Heart left ventricle (tissue), 16 donors: ENCODE data around the gene EIF2S3B. TPM values are rescaled to one million over a fixed set of nuclear protein-coding genes. Genes with fewer than 3 reads are reported as not detected.
"Not testable (repeated sequence)": the region's sequence is repeated elsewhere in the genome, so short reads cannot be mapped to it uniquely, and the experiment has no call there.

Experiments used
- ATAC-seq, 4 donors: fragments of 200-7000 bp; cut with Tn5 transposase; one replicate each; pipeline ENCODE4 v1.9.1; 2020 to 2022; ENCODE audit warnings: moderate library complexity in 4 of 4, mild to moderate bottlenecking in 3 of 4, moderate number of reproducible peaks in 1 of 4
- DNase-seq, 5 donors: peaks; one replicate each; pipeline ENCODE4 v3.0.0-alpha.2; 2020
- H3K27ac ChIP-seq, 12 donors: fragments of 200-600 bp; sonication (generic) in 4 of 12; one replicate each; pipeline versions ENCODE4 v1.5.0 to v1.8.0; 2016 to 2022; ENCODE audit warnings: mild to moderate bottlenecking in 2 of 12
- H3K27me3 ChIP-seq, 9 donors: fragments of 200-600 bp; sonication (generic) in 2 of 9; one replicate each; pipeline versions ENCODE4 v1.5.1 to v1.8.0; 2016 to 2022; ENCODE audit warnings: mild to moderate bottlenecking in 3 of 9
- H3K36me3 ChIP-seq, 9 donors: fragments of 200-600 bp; sonication (generic) in 2 of 9; one replicate each; pipeline versions ENCODE4 v1.5.0 to v1.8.0; 2018 to 2022; ENCODE audit warnings: mild to moderate bottlenecking in 2 of 9
- H3K4me1 ChIP-seq, 12 donors: fragments of 200-600 bp; sonication (generic) in 4 of 12; one replicate each; pipeline versions ENCODE4 v1.5.0 to v1.8.0; 2016 to 2022; ENCODE audit warnings: mild to moderate bottlenecking in 3 of 12
- H3K4me3 ChIP-seq, 12 donors: fragments of 200-600 bp; sonication (generic) in 4 of 12; one replicate each; pipeline versions ENCODE4 v1.5.0 to v1.8.0; 2017 to 2022; ENCODE audit warnings: mild to moderate bottlenecking in 9 of 12, moderate library complexity in 4 of 12
- H3K9me3 ChIP-seq, 12 donors: fragments of 200-600 bp; sonication (generic) in 4 of 12; one replicate each; pipeline versions ENCODE4 v1.5.0 to v1.8.0; 2016 to 2022; ENCODE audit warnings: mild to moderate bottlenecking in 1 of 12
- CTCF ChIP-seq, 12 donors: fragments of 200-600 bp; sonication (generic) in 4 of 12; IDR thresholded peaks; one replicate each; pipeline versions ENCODE4 v1.5.0 to v1.8.0; 2018 to 2022; ENCODE audit warnings: antibody characterized with exemption in 12 of 12, mild to moderate bottlenecking in 5 of 12
- POLR2A ChIP-seq, 2 donors: fragments of 450-650 bp; IDR thresholded peaks; one replicate each; pipeline ENCODE4 v1.6.1; 2017; ENCODE audit warnings: antibody characterized with exemption in 2 of 2, mild to moderate bottlenecking in 2 of 2, moderate library complexity in 2 of 2
- WGBS, 4 donors: extraction: QIAGEN DNeasy Blood & Tissue Kit in 2 of 4; methylation state at CpG; one replicate each; pipeline versions ENCODE4 v1.1.5 to v1.1.7; 2013 to 2018; 5-methylcytosine and 5-hydroxymethylcytosine counted together
- intact Hi-C, 10 donors: fragments of 100-400 bp; cut with DNase I; formaldehyde crosslinking; loops; one replicate each; pipeline versions ENCODE4 v1.11.1 to v1.14.2; 2022
- polyA plus RNA-seq, 2 donors: library from polyadenylated mRNA; stranded (reverse); fragments of 200-250 nt; gene quantifications; one replicate each; pipeline ENCODE4 v1.2.3, GENCODE V29; 2013
- total RNA-seq, 9 donors: library from RNA; depleted of rRNA in 2 of 9; stranded (reverse); fragments of >200 nt in 2 of 9; fragmentation: NEBNext Ultra II Directional in 3 of 9; extraction: Animal tissue kit (Norgen Biotek cat#: 25700) in 3 of 9; gene quantifications; one replicate each; pipeline versions ENCODE4 v1.1.0 to v1.2.4, GENCODE V29; 2016 to 2023
- donor health status: ischemic (EF 13 %, LVEDD 7.1; RV severe dilation, severe dysfunction).
- donor health status: healthy with polysubstance abuse.
- donor health status: DM: no; HTN: yes; CAD: no.
- donor health status: DM: no; HTN: no; CAD: no.
- donor health status: ischemic (EF 25% LVEDD 6.9; RV normal size, moderate dysfunction).
- donor health status: ischemic (EF 25% LVEDD 5.7; RV mildly dilated, moderate dysfunction).
- donor health status: healthy.
- donor health status: DM: yes; HTN: yes; CAD: no.
- donor health status: ischemic (EF 35%, LVEDD 5.7; RV mildly dilated, moderate dysfunction).
- donor health status: nonischemic (EF 11% LVEDD 7.7; RV severe dilation, severe dysfunction).
- donor health status: DM: yes; HTN: yes; CAD: no.
- donor health status: PGD.
- donor health status: ischemic (EF 29% LVEDD 5.4; RV normal size, mild dysfunction).
- donor health status: nonischemic (EF 23%, LVEDD 6.1; RV moderate dilation, normal function).

Gene EIF2S3B
- total and polyA plus RNA-seq, 11 donors, result 0.11 to 1.5 (median 0.50) TPM; not detected in 2

DNA sequence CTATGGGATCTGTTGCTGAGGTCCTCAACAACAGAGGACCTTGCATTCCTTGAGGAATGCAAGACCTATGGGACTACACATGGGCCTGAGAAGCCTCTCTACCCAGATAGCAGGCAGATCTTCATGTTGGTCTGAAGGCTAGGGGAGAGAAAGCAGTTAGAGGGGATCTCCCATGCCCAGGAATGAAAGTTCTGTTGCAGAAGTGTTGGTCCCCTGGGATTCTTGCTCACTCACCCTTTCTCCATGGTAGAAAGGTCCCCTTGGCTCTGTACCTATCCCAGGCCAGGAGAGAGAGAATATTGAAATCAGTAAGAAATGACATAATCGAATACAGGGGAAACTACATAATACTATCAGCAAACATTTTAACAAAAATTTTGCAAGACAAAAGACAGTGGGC is 36.0 kb upstream of the EIF2S3B start:
- intact Hi-C loops, result no loop called here
- no peaks in the 10 kb centered on the region for H3K4me1 ChIP-seq
- ATAC-seq (no peak), DNase-seq (no peak)
- H3K27me3 ChIP-seq, result peaks cover 0 to 7% (median 0%) of the 10 kb centered on the region in 9 donors
- TF ChIP-seq CTCF (IDR thresholded peaks at IDR 0.05) (no peak), POLR2A (IDR thresholded peaks at IDR 0.05) (no peak)
- peaks cover 0 to 13% (median 0%) of the 10 kb centered on the region in 12 donors for H3K9me3 ChIP-seq
- no peak overlapping the region for H3K27ac ChIP-seq
- no peak overlapping the region for H3K4me3 ChIP-seq
- H3K36me3 ChIP-seq, result no peaks in the 10 kb centered on the region
- 86 to 88% (median 87%) methylated on average over 1 of the region's 1 CpG for WGBS, 4 donors

GRCh38 chr12:10472808-10473207 is 32.9 kb upstream of the EIF2S3B start:
- H3K9me3 ChIP-seq, result peaks cover 0 to 13% (median 0%) of the 10 kb centered on the region in 12 donors
- H3K27me3 ChIP-seq, DNase-seq, intact Hi-C loops, ATAC-seq, H3K27ac ChIP-seq, H3K4me3 ChIP-seq, H3K4me1 ChIP-seq, H3K36me3 ChIP-seq: not testable (repeated sequence)
- 85 to 90% (median 89%) methylated on average over 5 of the region's 5 CpGs for WGBS, 4 donors

- H3K9me3 ChIP-seq, H3K27me3 ChIP-seq, H3K4me1 ChIP-seq, H3K36me3 ChIP-seq, ATAC-seq, H3K4me3 ChIP-seq, DNase-seq, intact Hi-C loops, H3K27ac ChIP-seq: not testable (repeated sequence)
- 57 to 100% (median 68%) methylated on average over 1 to 2 of the region's 2 CpGs for WGBS, 4 donors
Observed at GRCh38 chr12:10481901-10482300, 23.8 kb upstream of the EIF2S3B start.

- H3K9me3 ChIP-seq, H3K4me1 ChIP-seq, H3K27me3 ChIP-seq, intact Hi-C loops, ATAC-seq, H3K36me3 ChIP-seq, H3K27ac ChIP-seq, DNase-seq, H3K4me3 ChIP-seq: not testable (repeated sequence)
- whole genome bisulfite sequencing, 4 donors, result 68 to 88% (median 84%) methylated on average over 2 of the region's 2 CpGs
Observed at GRCh38 chr12:10487328-10487727, 18.4 kb upstream of the EIF2S3B start.

GRCh38 chr12:10491766-10492165 is 13.9 kb upstream of the EIF2S3B start:
- WGBS, 4 donors, result 64 to 81% (median 78%) methylated on average over 4 of the region's 4 CpGs
- ATAC-seq (no peak), DNase-seq (no peak)
- H3K4me3 ChIP-seq, result no peak overlapping the region
- intact Hi-C loops, result no loop called here
- no peak overlapping the region for H3K27ac ChIP-seq
- H3K4me1 ChIP-seq, result no peaks in the 10 kb centered on the region
- H3K27me3 ChIP-seq, result no peaks in the 10 kb centered on the region
- H3K36me3 ChIP-seq, result no peaks in the 10 kb centered on the region
- H3K9me3 ChIP-seq, result peaks cover 0 to 4% (median 0%) of the 10 kb centered on the region in 12 donors
- TF ChIP-seq CTCF (IDR thresholded peaks at IDR 0.05), result no peak
- TF ChIP-seq POLR2A (IDR thresholded peaks at IDR 0.05), result no peak

GRCh38 chr12:10497602-10498001 is 8.1 kb upstream of the EIF2S3B start:
- WGBS, 4 donors, result 48 to 73% (median 61%) methylated on average over 2 of the region's 2 CpGs
- DNase-seq, result no peak
- TF ChIP-seq CTCF (IDR thresholded peaks at IDR 0.05), result no peak
- Histone ChIP-seq H3K9me3 (peaks cover 0 to 5% (median 0%) of the 10 kb centered on the region in 12 donors), H3K27me3 (peaks cover 0 to 6% (median 0%) of the 10 kb centered on the region in 9 donors), H3K27ac (no peak overlapping the region), H3K4me1 (no peaks in the 10 kb centered on the region), H3K36me3 (no peaks in the 10 kb centered on the region), H3K4me3 (no peak overlapping the region)
- ATAC-seq, result no peak
- intact Hi-C loops, result no loop called here
